ENCODE results near the gene RAB3GAP2.
"Not testable (repeated sequence)": the region's sequence is repeated elsewhere in the genome, so short reads cannot be mapped to it uniquely, and the experiment has no call there.

Gene RAB3GAP2, protein sequence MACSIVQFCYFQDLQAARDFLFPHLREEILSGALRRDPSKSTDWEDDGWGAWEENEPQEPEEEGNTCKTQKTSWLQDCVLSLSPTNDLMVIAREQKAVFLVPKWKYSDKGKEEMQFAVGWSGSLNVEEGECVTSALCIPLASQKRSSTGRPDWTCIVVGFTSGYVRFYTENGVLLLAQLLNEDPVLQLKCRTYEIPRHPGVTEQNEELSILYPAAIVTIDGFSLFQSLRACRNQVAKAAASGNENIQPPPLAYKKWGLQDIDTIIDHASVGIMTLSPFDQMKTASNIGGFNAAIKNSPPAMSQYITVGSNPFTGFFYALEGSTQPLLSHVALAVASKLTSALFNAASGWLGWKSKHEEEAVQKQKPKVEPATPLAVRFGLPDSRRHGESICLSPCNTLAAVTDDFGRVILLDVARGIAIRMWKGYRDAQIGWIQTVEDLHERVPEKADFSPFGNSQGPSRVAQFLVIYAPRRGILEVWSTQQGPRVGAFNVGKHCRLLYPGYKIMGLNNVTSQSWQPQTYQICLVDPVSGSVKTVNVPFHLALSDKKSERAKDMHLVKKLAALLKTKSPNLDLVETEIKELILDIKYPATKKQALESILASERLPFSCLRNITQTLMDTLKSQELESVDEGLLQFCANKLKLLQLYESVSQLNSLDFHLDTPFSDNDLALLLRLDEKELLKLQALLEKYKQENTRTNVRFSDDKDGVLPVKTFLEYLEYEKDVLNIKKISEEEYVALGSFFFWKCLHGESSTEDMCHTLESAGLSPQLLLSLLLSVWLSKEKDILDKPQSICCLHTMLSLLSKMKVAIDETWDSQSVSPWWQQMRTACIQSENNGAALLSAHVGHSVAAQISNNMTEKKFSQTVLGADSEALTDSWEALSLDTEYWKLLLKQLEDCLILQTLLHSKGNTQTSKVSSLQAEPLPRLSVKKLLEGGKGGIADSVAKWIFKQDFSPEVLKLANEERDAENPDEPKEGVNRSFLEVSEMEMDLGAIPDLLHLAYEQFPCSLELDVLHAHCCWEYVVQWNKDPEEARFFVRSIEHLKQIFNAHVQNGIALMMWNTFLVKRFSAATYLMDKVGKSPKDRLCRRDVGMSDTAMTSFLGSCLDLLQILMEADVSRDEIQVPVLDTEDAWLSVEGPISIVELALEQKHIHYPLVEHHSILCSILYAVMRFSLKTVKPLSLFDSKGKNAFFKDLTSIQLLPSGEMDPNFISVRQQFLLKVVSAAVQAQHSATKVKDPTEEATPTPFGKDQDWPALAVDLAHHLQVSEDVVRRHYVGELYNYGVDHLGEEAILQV (N-terminal part only)

DNA sequence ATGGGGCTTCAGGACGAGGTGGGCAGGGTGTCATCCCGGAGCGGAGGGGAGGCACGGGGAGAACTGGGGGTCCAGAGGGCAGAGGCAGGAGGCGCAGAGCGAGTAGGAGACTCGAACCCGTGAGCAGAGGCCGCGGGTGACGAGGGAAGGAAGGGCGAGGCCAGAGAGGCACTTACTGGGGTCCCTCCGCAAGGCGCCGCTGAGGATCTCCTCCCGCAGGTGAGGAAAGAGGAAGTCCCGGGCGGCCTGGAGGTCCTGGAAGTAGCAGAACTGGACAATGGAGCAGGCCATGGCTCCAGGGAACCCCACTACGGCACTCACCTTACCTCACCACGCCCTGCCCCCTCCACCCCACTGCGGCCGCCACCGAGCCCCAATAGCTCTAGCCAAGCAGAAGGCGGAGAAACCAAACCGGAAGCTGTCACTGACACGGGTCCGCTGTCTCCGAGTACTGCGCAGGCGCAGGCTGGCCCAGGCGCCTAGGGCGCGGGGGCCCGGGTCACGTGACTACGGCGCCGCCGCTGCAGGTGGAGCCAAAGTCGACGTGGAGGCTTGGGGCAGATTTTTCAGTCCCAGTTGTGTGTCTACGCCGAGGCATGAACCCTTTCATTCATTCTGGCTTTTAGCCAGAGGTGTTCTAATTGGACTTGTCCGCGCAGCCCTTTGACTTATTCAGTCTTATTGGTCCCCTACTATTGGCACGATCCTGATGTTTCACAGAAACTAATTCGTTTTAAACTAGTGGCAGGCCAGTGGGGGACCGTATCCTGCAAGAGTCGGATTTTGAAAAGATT, at the start of gene RAB3GAP2:
Gene RAB3GAP2, minus strand, starts transcription at position 407 of the 794 bp plus-strand sequence. Its CDS starts 116 bp downstream, at position 291.
- peak; percentile 96 for DNase-seq

DNA sequence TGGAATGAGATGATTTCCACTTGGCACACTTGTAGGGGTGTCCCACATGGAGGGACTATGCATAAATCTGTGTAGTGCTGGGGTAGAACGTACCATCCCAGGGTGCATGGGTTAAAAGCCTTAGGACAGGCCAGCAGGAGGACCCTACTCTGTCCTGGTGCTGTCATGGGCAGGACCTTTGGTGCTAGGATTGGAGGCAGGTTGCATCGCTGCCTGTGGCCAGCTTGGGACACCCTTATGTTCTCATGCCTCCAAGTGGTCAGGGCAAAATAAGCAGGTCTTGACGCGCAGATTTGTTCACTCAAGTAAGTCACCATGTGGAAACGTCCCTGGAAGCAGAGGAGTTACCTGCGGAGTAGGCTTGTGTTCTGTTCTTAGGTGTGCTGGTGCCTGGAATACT, 49.5 kb upstream of the RAB3GAP2 start:
- DNase-seq: no peak

DNA sequence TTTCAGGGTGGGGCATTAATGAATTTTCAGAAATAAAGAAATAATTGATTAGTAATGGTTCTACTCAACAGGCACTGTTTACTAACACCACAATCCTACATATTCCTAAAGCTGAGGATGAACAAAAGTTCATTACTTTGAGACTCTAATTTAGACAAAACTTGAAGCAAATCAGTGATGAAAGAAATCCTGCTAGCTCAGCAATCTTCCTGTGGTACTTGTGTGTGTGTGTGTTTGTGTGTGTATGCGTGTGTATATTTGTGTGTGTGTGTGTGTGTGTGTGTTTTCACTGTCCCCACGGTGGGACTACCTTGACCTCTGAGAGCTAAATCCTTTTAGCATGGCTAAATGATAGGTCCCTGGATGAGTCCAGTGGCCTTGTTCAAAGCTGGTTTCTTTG, 48.5 kb upstream of the RAB3GAP2 start:
- no peak for DNase-seq

DNA sequence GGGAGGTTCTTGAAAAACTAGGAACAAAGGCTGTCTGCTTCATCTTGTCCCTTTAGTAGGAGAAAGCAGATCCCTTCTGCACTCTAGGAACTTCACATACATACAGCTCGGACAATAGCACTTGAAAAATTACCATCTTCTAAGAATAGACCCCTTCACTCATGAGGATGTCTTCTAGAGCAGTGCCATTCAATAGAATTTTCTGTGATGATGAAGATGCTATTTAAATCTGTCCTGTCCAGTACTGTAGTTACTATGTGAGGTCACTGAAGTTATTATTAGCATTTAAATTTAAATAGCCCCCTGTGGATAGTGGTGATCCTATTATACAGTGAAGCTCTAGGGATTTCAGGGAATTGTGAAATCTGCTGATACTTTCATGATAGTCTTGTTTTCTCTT, 46.4 kb upstream of the RAB3GAP2 start:
- DNase-seq: no peak

DNA sequence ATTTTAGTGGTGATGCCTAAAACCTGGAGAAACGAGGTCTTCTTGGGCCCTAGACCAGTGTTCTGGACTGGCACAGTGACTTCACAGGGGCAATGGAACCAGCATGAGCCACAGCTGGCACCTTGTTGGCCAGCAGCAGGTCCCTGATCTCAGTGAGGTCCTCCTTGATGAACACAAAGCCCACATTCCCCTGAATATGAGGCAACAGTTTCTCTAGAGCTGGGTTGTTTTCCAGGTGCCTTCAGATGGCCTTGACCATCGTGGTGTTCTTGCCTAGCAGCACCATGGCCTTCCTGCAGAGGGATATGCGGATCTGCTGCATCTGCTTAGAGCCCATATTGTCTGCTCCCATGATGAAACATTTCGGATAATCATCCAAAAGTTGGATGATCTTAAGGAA, 44.9 kb upstream of the RAB3GAP2 start:
- no peak for DNase-seq

DNA sequence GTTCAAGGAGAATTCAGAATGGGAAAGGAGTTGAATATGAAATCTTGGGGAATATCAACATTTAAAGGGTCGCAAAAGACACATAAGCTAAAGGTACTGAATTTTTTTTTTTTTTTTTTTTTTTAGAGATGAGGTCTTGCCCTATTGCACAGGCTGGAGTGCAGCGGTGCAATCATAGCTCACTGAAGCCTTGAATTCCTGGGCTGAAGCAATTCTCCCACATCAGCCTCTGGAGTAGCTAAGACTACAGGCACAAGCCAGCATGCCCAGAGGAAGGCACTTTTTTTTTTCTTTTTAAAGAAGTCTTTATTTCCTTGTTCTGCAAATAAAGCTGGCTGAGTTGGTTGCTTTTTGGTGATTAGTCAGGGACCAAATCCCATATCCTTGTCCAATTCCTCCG, 44.1 kb upstream of the RAB3GAP2 start:
- DNase-seq: no peak

DNA sequence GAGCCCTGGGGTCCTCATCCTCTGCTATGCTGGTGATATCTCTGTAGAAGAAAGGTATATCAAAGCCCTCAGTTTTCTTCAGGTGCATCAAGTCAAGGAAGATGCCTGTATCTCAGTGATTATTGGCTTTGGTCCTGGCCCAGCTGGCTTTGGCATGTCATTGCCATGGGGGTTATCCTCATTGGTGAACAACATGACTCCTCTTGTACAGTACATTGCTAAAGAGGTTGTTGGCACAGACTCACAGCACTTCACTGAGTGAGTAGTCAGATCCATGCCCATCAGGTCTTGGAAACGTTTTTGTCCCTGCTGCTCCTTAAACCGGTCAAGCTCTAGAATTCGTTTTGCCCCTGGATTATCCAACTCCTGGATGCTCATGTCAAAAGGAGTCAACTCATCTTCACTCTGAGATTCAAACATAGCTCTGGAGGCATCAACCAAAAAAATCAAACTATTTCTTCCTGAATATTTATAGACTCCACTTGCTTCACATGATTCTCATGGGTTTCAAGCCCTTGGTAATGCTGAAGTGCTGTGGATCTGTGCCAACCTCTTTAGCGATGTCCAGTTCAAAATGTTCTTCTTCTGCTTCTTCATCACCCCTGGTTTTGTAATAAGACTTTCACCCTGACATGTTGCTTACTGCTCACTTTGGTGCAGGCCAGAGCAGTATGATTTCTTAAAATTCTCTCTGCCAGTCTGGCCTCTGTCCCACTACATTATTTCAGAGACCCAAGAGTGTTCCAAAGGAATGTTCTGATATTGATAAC, 43.0 kb upstream of the RAB3GAP2 start:
- DNase-seq: no peak

DNA sequence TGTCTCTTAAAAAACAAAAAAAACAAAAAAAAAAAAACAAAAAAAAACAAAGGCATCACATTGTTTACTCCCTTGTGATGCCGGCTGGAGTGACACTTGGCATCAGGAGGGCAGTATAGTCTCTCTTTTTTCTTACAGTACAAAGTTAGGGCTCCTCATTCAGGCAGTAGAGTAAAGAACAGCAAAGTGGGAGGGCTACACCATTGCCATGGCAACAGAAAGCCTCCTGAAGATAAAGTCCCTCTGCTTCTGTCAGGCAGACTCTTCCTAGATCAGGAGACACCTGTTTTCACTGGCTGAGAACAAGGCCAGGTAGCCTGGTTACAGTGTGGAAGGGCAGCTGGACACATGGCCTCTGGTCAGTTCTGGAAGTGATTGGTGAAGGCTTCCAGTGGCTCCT, 41.3 kb upstream of the RAB3GAP2 start:
- no peak for DNase-seq

DNA sequence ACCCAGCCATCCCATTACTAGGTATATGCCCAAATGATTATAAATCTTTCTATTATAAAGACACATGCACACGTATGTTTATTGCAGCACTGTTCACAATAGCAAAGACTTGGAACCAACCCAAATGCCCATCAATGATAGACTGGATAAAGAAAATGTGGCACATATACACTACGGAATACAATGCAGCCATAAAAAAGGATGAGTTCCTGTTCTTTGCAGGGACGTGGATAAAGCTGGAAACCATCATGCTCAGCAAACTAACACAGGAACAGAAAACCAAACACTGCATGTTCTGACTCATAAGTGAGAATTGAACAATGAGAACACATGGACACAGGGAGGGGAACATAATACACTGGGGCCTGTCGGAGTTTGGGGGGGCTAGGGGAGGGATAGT, 37.9 kb upstream of the RAB3GAP2 start:
- not testable (repeated sequence) for DNase-seq

DNA sequence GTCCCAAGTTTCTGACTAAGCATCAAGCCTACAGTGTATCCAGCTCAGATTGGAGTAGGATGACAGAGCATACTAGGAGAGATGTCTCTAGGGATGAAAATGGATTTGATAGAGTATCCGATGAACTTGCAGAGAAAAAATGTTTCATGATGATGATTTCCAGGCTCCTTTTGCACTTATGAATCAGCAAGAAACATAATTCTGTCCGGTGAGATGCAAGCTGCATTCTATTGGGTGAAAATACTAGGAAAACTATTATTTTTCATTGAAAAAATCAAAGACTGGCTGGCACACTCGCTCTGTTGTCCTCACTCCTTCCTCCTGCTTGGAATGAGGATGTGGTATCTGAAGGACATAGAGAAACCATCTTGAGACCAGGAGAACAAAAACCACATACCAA, 35.4 kb upstream of the RAB3GAP2 start:
- DNase-seq: no peak

DNA sequence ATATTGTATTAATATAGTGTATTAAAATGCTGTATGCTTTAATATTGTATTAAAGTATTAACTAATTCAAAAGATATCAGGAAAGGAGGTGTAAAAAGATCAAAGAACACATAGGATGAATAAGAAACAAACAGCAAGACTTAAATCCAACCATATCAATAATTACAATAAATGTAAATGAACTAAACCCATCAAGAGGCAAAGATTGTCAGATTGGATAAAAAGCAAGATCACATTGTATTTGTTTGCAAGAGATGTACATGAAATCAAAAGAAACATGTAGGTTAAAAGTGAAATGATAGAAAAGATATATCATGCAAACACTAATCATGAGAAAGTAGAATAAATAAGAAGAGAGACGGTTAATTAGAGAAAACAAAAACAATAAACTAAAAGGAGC, 34.1 kb upstream of the RAB3GAP2 start:
- no peak for DNase-seq

DNA sequence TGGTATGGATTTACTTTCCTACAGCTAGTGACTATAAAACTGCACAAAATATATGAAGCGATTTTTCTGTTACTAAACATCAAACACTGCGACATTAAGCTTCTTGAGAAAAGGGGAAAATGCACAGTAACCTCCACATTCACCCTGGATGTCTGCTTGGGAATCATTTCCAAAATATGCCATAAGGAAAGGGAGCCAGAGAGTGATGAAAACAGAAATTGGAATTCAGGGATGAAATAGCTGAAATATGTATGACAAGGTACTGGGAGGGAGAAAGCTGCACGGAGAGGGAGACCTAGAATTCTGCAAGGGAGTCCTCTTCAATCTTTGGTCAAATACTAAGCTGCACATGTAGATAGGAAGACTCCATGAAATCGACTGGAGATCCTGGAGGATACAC, 31.6 kb upstream of the RAB3GAP2 start:
- no peak for DNase-seq

DNA sequence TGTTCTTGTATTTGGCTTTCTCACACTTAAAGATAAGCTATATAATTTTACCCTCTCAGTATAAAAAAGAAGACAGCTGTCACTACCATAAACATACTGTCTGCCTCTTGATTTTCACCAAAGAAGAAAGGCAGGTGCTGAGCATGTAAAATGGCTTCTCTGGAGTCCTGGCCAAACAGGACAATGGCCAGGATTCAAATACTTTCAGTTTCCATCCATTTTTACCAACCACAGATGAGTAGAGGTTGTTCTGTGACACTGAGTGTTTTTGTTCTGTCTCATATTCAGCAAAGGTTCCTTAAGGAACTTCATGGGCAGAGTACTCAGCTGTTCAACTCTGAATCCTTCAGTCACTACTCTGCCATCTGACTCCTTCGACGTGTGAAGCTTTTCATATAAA, 29.4 kb upstream of the RAB3GAP2 start:
- DNase-seq: no peak

DNA sequence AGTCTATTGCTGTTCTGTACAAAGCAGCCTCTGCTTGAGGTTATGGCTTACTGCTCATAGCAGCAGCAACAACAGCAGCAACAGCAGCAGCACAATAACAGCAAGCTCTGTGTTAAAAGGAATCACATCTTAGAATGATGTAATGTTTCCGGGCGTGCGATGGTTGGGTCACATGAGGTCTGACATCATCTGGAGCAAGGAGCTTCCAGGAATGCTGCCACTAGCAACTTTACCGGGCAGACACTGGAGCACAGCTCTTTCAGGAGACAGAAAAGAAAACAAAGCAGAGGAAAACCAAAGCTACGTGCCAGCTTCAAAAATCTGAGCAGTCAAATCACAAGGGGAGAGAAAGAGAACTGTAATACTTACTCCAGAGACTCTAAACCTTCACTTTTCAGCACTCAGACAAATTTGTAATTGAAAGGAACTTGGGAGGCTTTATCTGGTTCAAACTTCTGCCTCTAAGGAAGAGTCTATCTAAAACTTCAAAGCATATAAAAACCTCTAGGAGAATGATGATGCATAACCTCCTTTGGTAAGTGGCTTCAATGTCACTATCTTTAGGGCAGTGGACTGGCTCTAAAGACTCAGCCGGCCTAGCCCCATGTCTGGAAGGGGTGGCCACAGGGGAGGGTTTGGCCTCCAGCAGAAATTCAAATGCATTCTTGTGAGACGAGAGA, 28.3 kb upstream of the RAB3GAP2 start:
- DNase-seq: no peak

DNA sequence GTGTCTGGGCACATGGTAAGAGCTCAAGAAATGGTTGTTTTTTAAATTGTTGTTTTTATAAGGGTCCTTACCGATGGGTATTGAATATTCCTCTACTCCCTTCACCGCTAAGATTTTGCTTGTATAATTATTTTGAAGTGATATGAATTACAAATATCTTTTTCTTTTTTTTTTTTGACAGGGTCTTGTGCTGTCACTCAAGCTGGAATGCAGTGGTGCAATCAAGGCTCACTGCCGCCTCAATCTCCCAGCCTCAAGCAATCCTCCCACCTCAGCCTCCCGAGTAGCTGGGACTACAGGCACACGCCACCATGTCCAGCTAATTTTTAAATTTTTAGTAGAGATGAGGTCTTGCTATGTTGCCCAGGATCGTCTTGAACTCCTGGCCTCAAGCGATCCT, 27.1 kb upstream of the RAB3GAP2 start:
- no peak for DNase-seq

DNA sequence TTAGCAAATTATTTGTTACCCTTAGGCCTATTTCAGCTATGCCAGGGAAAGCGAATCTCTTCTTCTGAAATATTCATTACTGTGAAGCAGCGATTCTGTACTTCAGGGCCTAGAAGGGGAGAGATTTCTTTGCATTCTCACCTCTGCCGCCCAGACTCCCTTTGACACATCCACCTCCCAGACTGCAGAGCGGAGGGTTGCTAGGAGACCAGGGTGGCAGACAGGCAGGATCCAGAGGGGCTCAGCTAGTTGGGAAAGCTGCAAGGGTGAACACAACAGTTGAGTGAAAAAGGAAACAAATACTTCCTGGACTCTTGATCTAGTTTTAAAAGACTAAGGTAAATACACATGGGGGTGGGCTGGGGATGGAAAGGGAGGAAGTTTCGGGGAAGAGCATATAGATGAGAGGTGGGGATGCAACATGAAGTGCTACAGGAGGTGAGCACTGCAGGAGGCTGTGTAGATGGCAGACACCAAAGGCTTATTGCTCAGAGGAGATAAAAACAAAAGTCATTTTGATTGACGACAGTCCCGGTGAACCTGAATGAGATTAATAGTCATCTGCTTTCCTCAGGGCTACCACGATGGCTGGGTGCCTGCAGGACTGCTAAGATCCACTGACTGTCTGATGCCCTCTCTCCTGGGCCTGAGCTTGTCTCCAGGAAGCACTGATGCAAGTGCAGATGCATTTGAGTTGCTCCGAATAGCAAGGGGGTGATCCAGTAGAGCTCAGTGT, 26.4 kb upstream of the RAB3GAP2 start:
- DNase-seq: no peak

DNA sequence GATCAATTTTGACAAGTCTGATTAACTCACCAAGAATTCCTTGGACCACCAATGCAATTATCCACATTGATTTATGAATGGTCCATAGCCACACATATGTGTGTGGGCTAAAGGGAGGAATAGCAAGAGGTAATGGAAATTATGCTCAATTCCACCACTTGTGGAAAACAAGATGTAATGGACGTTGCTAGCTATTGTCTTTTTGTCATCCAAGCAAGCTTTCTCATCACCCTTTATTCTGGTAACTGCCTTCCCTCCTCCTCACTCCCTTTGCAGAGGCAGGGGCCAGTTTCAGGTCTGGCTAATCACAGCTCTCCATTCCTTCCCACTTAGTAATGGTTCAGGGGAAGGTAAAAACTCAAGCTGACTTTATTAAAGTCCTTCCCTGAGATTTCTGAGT, 24.7 kb upstream of the RAB3GAP2 start:
- no peak for DNase-seq

DNA sequence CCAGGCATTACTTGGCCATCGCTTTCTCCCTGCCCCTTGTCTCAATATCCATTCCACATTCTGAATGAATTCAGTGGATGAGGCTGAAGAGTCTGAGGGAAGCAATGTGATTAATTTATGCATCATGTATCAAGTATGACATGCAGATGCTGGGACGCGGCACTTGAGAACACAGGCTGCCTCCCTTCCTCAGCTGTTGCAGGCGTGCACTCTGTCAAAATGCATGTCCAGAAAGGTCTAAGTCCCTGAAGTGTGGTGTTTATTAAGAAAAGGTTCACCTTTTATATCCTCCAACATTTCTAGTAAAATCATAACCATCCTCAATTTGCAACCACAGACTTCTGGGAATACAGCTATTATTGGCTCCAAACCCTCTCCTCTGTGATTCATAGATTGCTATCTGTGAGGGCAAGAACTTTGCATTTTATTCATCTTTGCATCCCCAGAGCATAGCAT, 22.6 kb upstream of the RAB3GAP2 start:
- DNase-seq: no peak

DNA sequence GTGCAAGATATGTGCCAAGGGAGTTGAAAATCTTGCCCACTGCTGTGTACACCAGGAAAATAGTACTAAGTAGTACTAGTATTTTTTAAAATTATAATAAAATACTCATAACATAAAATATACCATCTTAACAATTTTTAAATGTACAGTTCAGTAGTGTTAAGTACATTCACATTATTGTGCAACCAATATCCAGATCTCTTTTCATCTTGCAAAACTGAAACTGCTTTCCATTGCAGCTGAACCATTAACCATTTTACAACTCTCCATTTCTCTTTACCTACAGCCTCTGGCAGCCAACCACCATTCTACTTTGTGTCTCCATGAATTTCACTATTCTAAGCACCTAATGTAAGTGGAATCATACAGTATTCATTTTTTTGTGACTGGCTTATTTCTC, 19.3 kb upstream of the RAB3GAP2 start:
- DNase-seq: no peak

DNA sequence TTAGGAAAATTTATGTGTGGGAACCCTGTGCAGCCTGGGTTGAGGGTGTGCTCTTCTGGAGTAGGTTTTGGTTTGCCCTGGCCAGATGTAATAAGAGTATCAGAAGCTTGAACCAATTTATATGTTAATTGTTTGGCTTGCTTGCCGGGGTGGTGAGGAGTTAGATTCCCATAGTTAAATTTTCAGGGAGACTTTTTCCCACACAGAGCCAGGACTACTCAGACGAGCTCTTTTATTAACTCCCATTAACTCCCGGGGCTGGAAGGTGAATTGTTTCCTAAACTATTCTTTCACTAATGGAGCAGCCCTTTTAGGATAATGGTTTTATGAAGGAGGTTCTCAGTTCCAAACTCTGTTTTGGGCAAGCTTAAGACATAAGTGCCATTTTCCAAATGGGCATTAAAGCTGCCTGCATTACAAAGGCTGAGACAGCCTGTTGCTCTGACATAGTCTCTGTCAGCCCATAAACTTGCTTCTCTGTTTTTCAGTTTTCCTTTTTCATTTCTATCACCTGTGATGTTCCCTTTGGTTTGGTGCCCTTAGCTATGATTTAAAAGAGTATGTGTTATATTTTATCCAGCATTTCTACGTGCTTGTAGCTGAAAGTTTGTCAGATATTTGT, 18.0 kb upstream of the RAB3GAP2 start:
- no peak for DNase-seq
